Activated naive CD4-positive, alpha-beta T cell treated with anti-CD3 and anti-CD28 coated beads, Interleukin-2, amount 10 ng/mL, durations not matched to agents 7 days and 5 days (primary cell): ENCODE data around the gene LTB4R.
A peak's percentile ranks its signal among the peaks of the same experiment; 100 is the strongest.
"Not testable (repeated sequence)": the region's sequence is repeated elsewhere in the genome, so short reads cannot be mapped to it uniquely, and the experiment has no call there.

ENCODE experiments used
- CTCF ChIA-PET: fragments of 350-600 bp; sonication (Branson Sonifier 250); formaldehyde crosslinking; loops from one replicate; lab custom pipeline; 2021; ENCODE audit warnings: antibody characterized with exemption; lab: Charles Lee
- DNase-seq: peaks from one replicate; pipeline ENCODE4 v3.0.0-alpha.2; 2020
- H3K27ac Mint-ChIP-seq: one replicate; pipeline ENCODE4 v1.8.0; 2021; ENCODE audit warnings: mild to moderate bottlenecking, moderate library complexity, mixed read lengths
- H3K27me3 Mint-ChIP-seq: one replicate; pipeline ENCODE4 v1.8.0; 2021; ENCODE audit warnings: mild to moderate bottlenecking, mixed read lengths
- H3K36me3 Mint-ChIP-seq: one replicate; pipeline ENCODE4 v1.8.0; 2021; ENCODE audit warnings: mixed read lengths
- H3K4me1 Mint-ChIP-seq: one replicate; pipeline ENCODE4 v1.8.0; 2021; ENCODE audit warnings: mixed read lengths
- H3K4me3 Mint-ChIP-seq: one replicate; pipeline ENCODE4 v1.8.0; 2021; ENCODE audit warnings: mild to moderate bottlenecking, moderate library complexity, mixed read lengths
- H3K9me3 Mint-ChIP-seq: one replicate; pipeline ENCODE4 v1.8.0; 2021; ENCODE audit warnings: mixed read lengths

Gene LTB4R

DNA sequence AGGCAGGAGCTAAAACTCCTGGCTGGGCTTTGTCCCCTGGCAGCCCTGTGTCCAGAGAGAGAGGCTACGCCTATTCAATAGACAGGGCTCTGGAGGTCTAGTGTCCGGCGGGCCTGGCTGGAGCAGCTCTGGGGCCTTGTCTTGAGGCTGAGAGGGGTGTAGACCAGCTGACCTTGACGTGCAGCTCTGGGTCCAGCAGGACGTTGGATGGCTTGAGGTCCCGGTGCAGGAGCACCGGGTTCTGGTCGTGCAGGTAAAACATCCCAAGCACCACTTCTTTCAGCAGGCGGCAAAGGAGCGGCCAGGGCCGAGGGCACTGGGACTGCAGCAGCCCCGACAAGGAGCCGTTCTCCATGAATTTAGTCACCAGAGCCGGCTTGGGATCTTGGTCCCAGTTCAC lies 27.5 kb downstream of the LTB4R start:
- Mint-ChIP-seq H3K4me3 (peak overlapping the region; percentile 94), H3K9me3 (no peaks in the 10 kb centered on the region), H3K27ac (no peak overlapping the region), H3K4me1 (peaks cover 45% of the 10 kb centered on the region), H3K36me3 (peaks cover 42% of the 10 kb centered on the region), H3K27me3 (peaks cover 46% of the 10 kb centered on the region)
- CTCF ChIA-PET, result interaction anchor here (0.7 to 18.8 kb wide), 2 partner anchors 9 to 91 kb away, joined by 3 to 557 read pairs; partner anchors contain the start of genes CBLN3 and KHNYN
- DNase-seq, result no peak

DNA sequence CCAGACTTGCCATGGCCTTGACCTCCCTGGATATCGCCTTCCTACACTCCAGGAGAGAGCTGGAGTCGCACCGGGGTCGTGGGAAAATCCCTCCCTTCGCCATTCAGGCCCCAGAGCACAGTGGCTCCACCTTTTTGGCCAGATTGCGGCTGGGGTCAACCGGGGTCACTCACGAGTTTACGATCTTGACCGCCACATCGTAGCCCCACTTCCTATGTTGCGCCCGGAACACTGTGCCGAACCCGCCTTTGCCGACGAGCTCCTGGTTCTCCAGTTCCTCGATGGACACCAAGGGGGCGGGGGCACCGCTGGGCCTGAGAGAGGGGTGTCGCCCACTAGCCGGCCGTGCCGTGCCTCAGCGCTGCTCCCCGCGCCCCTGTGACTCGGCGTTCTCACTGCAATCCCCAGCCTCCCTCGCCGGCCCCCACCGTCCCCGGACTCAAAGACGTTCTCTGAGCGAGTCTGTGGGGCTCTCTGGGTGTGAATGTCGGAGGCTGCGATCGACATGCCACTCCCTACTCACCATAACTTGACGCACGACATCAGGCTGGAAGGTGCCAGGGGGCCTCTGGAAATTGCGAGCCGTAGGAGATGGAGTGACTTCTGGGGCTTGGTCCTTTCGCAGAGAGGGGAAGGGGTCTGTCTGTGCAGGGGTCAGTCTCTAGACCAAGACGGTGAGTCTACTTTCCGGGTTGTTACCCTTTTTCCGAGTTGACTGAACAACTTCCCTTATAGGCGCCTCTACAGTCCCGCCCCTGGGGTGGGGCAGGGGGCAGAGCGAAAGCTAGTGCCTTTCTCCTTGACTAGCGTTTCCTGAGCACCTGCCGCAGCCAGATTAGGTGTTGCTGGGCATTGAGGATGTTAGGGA lies 28.2 kb downstream of the LTB4R start, which contains the start of gene RIPK3:
RIPK3 (minus strand) TSS at position 708 of the 868 bp plus-strand sequence; CDS start at position 543, 165 bp downstream.
- Mint-ChIP-seq H3K4me1 (peaks cover 40% of the 10 kb centered on the region), H3K36me3 (peaks cover 41% of the 10 kb centered on the region), H3K4me3 (peak within 1 kb of the TSS; percentile 94), H3K9me3 (no peaks in the 10 kb centered on the region), H3K27me3 (peaks cover 42% of the 10 kb centered on the region), H3K27ac (peak within 1 kb of the TSS; percentile 88)
- CTCF ChIA-PET, result interaction anchor here (0.7 to 18.8 kb wide), 6 partner anchors 7 to 97 kb away, joined by 3 to 557 read pairs (median 3); partner anchors contain the start of genes CBLN3, CIDEB, KHNYN and TINF2
- peak; percentile 85 for DNase-seq

DNA sequence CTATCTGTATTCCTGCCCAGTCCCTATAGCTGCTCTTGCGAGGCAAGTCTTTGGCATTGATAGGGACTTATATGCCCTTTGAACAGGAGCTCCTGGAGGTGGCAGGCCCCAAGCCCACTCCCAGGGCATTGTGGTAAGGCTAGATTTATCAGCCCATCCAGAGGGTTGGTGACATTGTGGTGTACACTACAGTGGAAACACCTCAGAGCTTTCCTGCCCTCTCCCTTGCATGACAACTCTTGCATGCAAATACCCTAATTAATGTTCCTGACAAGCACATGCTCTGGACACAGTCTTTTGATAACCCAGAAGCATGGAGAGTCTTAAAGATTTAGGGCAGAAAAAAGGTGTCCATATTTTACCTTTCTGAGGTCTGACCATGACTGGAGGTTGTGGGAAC lies 29.3 kb downstream of the LTB4R start:
- H3K4me1 Mint-ChIP-seq, result peaks cover 30% of the 10 kb centered on the region
- no peak overlapping the region for H3K4me3 Mint-ChIP-seq
- CTCF ChIA-PET, result interaction anchor here (0.6 to 18.8 kb wide), 4 partner anchors 8 to 89 kb away, joined by 3 to 557 read pairs (median 3); partner anchors contain the start of genes CBLN3, CIDEB and KHNYN
- peaks cover 42% of the 10 kb centered on the region for H3K27me3 Mint-ChIP-seq
- no peak overlapping the region for H3K27ac Mint-ChIP-seq
- H3K9me3 Mint-ChIP-seq, result no peaks in the 10 kb centered on the region
- H3K36me3 Mint-ChIP-seq, result peaks cover 35% of the 10 kb centered on the region
- no peak for DNase-seq

DNA sequence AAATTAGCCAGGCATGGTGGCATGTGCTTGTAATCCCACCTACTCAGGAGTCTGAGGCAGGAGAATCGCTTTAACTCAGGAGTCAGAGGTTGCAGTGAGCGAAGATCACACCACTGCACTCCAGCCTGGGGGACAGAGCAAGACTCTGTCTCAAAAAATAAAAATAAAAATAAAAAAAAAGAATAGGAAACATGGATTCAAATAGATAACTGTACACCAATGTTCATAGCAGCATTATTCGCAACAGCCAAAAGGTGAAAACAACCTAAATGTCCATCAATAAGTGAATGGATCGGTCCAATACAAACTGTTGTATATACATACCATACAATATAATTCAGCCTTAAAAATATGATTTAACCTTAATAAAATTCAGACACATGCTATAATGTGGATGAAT lies 31.6 kb downstream of the LTB4R start:
- peaks cover 45% of the 10 kb centered on the region for H3K27me3 Mint-ChIP-seq
- CTCF ChIA-PET, result no interaction called here

DNA sequence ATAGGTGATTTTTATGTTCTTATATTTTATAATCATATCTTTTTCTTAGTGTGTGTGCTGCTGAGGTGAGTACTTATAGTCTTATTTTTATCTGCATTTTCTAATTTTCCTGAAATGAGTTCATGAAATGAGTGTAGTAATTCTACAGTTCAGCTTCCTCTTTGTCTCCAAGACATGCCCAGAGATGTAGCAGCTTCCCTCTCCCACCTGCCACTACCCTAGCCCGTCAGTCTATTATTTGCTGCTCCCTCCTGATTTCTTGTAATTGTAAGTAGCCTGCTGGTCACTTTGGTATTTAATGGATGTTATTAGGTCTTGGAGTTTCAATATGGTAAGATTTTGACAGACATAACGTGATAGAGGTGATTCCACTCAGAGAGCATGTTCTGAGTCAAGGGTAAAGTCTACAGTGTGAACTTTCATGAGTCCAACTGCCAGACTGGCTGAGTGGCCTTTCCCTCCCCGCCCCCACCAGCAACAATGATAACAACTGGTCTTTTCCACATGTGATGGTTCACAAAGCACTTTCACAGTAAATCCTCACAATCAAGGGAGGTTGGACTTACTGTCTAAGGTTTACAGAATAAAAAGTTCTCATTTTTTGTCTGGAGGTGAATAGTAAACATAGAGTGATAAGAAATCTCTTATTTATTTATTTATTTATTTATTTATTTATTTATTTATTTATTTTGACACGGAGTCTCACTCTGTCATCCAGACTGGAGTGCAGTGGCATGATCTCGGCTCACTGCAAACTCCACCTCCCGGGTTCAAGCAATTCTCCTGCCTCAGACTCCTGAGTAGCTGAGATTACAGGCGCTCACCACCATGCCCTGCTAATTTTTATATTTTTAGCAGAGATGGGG lies 32.7 kb downstream of the LTB4R start:
- Mint-ChIP-seq H3K9me3 (no peaks in the 10 kb centered on the region), H3K4me3 (no peak overlapping the region), H3K4me1 (peaks cover 12% of the 10 kb centered on the region), H3K36me3 (peaks cover 3% of the 10 kb centered on the region), H3K27ac (no peak overlapping the region), H3K27me3 (peaks cover 45% of the 10 kb centered on the region)
- DNase-seq, result no peak
- CTCF ChIA-PET, result interaction anchor here (1.6 to 1.7 kb wide), 2 partner anchors 11 to 92 kb away, joined by 7 to 10 read pairs; no protein-coding TSS in a partner anchor

More for the DNA sequence above, 31.6 kb downstream of the LTB4R start:
- no peak for DNase-seq
- Mint-ChIP-seq H3K9me3 (no peaks in the 10 kb centered on the region), H3K27ac (no peak overlapping the region), H3K36me3 (peaks cover 13% of the 10 kb centered on the region), H3K4me3 (no peak overlapping the region), H3K4me1 (peaks cover 23% of the 10 kb centered on the region)

DNA sequence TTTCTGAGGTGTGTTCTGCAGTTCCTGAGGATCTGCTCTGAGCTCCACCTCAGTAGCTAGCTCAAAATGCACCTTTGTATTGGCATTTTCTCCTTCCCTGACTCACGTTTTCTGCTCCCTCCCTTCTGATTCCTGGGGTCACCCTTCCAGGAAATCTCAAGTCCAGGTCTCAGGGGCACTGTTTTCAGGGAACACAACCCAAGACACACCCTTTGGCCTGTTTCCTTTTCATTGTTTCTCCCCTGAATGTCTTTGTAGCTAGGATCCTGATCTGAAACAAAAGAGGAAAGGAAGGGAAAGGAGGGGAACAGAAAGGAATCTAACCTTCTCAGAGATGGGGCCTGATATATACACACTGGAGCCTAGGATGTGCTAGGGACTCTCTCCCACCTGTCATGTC lies 35.8 kb downstream of the LTB4R start:
- CTCF ChIA-PET, result interaction anchor here (1.5 to 1.6 kb wide), 2 partner anchors 14 to 75 kb away, joined by 4 to 5 read pairs; no protein-coding TSS in a partner anchor

DNA sequence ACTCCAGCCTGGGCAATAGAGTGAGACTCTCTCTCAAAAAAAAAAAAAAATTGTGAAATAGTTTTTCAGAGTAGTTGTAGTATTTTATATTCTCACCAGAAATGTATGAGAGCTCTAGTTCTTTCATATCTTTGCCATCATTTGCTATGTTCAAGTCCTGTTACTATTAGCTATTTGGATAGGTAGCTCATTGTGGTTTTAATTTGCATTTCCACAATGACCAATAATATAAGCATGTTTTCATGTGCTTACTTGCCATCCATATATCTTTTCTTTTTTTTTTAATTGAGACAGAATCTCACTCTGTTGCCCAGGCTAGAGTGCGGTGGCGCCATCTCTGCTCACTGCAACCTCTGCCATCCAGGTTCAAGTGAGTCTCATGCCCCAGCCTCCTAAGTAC lies 36.9 kb downstream of the LTB4R start:
- Mint-ChIP-seq H3K36me3 (no peaks in the 10 kb centered on the region), H3K27ac (no peak overlapping the region), H3K27me3 (peaks cover 65% of the 10 kb centered on the region), H3K4me3 (no peak overlapping the region), H3K9me3 (no peaks in the 10 kb centered on the region), H3K4me1 (no peaks in the 10 kb centered on the region)
- CTCF ChIA-PET, result interaction anchor here (1.2 to 1.5 kb wide), 2 partner anchors 34 to 74 kb away, joined by 3 to 4 read pairs; no protein-coding TSS in a partner anchor
- DNase-seq, result no peak

More for the DNA sequence above, 35.8 kb downstream of the LTB4R start:
- Mint-ChIP-seq H3K36me3 (no peaks in the 10 kb centered on the region), H3K27me3 (peaks cover 56% of the 10 kb centered on the region), H3K9me3 (no peaks in the 10 kb centered on the region), H3K4me1 (no peaks in the 10 kb centered on the region), H3K4me3 (no peak overlapping the region), H3K27ac (no peak overlapping the region)
- DNase-seq, result no peak

DNA sequence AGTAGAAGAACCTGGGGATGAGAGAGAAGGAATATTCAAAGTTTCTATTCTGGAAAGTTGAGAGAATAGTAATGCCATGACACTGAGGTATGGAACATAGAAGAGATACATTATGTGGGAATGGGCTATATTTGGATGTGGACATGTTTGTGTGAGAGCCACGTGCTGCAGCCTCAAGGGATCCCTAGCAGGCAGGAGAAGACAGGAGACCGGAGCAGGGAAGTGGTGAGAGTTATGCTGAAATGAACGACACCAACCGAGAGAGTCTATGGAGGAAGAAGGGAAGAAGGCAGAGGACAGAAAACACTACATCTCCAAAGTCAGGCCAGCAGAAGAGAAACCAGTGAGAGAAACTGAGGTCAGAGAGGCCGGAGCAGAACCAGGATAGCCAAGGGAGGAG lies 38.4 kb downstream of the LTB4R start:
- Mint-ChIP-seq H3K27me3 (peaks cover 72% of the 10 kb centered on the region), H3K4me1 (no peaks in the 10 kb centered on the region), H3K9me3 (no peaks in the 10 kb centered on the region), H3K4me3 (no peak overlapping the region), H3K27ac (no peak overlapping the region), H3K36me3 (no peaks in the 10 kb centered on the region)
- DNase-seq, result no peak
- CTCF ChIA-PET, result no interaction called here

DNA sequence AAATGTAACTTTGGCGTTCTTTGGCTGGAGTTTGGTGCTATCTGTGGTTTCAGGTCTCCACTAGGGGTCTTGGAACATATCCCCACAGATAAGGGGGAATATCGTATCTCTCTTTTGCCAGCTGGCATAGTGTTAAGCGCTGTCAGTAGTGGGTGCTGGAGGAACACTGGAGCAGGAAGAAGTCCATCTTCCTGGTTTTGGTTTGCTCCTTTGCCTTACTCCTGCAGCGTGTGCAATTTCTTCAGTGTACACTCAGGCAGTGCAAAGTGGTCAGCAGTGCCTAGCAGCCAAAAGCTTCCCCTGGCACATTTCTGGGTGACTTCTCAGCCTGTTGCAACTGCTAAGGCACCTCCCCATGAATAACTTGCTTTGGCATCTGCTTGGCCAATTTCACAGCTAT lies 40.2 kb downstream of the LTB4R start:
- Mint-ChIP-seq H3K9me3 (no peaks in the 10 kb centered on the region), H3K36me3 (no peaks in the 10 kb centered on the region), H3K27ac (no peak overlapping the region), H3K4me3 (no peak overlapping the region), H3K27me3 (peaks cover 65% of the 10 kb centered on the region), H3K4me1 (no peaks in the 10 kb centered on the region)
- DNase-seq, result no peak
- CTCF ChIA-PET, result interaction anchor here (0.7 to 2.2 kb wide), 4 partner anchors 10 to 80 kb away, joined by 3 to 6 read pairs (median 4); no protein-coding TSS in a partner anchor

DNA sequence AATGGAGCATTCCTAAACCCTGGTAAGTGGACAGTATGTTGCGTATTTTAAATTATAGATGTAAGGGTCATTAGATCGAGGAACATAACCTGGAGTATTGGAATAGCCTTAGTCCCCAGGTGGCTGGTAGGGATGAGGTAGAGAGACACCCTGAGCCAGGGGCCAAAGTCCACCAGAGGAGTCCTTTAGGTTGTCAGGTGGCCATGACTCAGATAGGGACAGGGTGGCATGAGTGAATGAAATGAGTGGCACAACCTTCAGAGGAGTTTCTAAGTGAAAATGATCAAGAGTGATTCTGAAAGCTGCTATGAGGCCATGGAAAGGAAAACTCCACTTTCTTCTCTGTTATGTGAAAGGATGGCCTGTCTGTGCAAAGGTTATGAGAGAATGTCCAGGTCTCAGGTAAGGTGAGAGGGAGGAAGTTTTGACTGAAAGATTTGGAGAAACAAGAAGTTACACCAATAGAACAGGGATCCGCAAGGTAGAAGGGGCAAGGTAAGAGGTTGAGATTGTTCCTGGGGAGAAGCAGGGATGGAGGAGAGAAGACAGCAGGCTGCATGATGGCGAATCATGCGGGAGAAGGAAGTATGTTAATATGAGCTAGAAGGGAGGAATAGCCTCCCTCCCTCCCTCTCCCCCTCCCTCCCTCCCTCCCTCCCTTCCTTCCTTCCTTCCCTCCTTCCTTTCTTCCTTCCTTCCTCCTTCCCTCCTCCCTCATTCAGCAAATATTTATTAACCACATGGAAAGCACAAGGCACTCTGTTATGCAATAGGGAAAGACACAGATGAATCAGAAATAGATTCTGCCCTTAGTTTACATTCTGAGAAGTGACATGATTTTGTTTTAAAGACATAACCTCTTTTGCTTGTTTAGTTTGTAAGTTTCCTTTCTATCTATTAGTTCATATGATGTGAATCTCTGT lies 42.5 kb downstream of the LTB4R start:
- H3K27me3 Mint-ChIP-seq, result peaks cover 61% of the 10 kb centered on the region
- DNase-seq, result no peak
- no peaks in the 10 kb centered on the region for H3K36me3 Mint-ChIP-seq
- H3K27ac Mint-ChIP-seq, result no peak overlapping the region
- H3K4me3 Mint-ChIP-seq, result no peak overlapping the region
- CTCF ChIA-PET, result interaction anchor here (2.2 kb wide), 1 partner anchor 7 kb away, joined by 6 read pairs; no protein-coding TSS in a partner anchor
- H3K4me1 Mint-ChIP-seq, result no peaks in the 10 kb centered on the region
- H3K9me3 Mint-ChIP-seq, result no peaks in the 10 kb centered on the region

DNA sequence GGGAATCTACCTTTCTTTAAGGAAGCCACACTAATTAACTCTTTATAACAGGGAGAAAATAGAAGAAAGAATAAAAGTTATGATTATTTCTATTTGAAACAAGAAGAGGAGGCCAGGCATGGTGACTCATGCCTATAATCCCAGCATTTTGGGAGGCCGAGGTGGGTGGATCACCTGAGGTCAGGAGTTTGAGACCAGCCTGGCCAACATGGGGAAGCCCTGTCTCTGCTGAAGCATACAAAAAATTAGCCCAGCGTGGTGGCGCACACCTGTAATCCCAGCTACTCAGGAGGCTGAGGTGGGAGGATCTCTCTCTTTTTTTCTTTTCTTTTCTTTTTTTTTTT lies 43.2 kb downstream of the LTB4R start:
- H3K27me3 Mint-ChIP-seq, result peaks cover 58% of the 10 kb centered on the region
- H3K9me3 Mint-ChIP-seq, H3K4me1 Mint-ChIP-seq, CTCF ChIA-PET, H3K4me3 Mint-ChIP-seq, H3K36me3 Mint-ChIP-seq, H3K27ac Mint-ChIP-seq, DNase-seq: not testable (repeated sequence)

DNA sequence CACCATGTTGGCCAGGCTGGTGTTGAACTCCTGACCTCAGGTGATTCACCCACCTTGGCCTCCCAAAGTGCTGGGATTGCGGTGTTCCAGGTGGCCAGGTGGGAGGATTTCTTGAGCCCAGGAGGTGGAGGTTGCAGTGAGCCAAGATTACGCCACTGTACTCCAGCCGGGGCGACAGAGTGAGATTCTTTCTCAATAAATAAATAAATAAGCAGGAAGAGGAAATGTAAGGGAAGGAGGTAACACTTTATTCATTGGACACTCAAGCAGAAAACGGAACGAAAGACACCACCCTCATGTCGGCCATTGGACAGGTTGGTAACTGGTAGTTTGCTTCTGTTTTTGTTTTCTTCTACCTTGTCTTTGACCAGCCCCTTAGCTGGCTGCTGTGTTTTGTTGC lies 43.7 kb downstream of the LTB4R start:
- Mint-ChIP-seq H3K4me1 (no peaks in the 10 kb centered on the region), H3K36me3 (no peaks in the 10 kb centered on the region), H3K27me3 (peaks cover 57% of the 10 kb centered on the region), H3K9me3 (no peaks in the 10 kb centered on the region), H3K4me3 (no peak overlapping the region), H3K27ac (no peak overlapping the region)
- CTCF ChIA-PET, result no interaction called here
- no peak for DNase-seq

DNA sequence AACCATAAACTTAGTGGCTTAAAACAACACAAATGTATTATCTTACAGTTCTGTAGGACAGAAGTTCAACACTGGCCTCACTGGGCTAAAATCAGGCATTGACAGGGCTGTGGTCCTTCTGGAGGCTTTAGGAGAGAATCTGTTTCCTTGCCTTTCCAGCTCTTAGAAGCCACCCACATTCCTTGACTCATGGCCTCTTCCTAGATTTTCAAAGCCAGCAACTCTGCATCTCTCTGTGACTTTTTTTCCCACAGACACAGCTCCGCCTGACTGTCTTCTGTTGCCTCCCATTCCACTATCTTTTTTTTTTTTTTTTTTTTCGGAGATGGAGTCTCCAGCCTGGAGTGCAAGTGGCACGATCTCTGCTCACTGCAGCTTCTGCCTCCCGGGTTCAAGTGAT lies 44.9 kb downstream of the LTB4R start:
- DNase-seq, result no peak
- no peak overlapping the region for H3K27ac Mint-ChIP-seq
- H3K4me1 Mint-ChIP-seq, result no peaks in the 10 kb centered on the region
- no peaks in the 10 kb centered on the region for H3K9me3 Mint-ChIP-seq
- H3K4me3 Mint-ChIP-seq, result no peak overlapping the region
- no peaks in the 10 kb centered on the region for H3K36me3 Mint-ChIP-seq
- CTCF ChIA-PET, result no interaction called here
- peaks cover 54% of the 10 kb centered on the region for H3K27me3 Mint-ChIP-seq
